Esophagus muscularis mucosa (tissue), 3 donors: ENCODE data around the gene TPH2.

ENCODE experiments used
- CTCF ChIP-seq, 3 experiments: fragments of 200-600 bp in 2 of 3; fragments of 450-650 bp in 1 of 3; sonication (generic) in 2 of 3; IDR thresholded peaks; one replicate each; pipeline ENCODE4 v1.5.1; 2017 to 2019; ENCODE audit warnings: antibody characterized with exemption in 3 of 3, mild to moderate bottlenecking in 2 of 3, moderate library complexity in 1 of 3
- POLR2A ChIP-seq: fragments of 450-650 bp; IDR thresholded peaks from one replicate; pipeline ENCODE4 v1.6.1; 2017; ENCODE audit warnings: antibody characterized with exemption, moderate library complexity, mild to moderate bottlenecking, low read depth
- POLR2AphosphoS5 ChIP-seq, 2 donors: sonication (generic); formaldehyde crosslinking; IDR thresholded peaks; one replicate each; pipeline ENCODE4 v1.6.1; 2017; ENCODE audit warnings: antibody characterized with exemption in 2 of 2

DNA sequence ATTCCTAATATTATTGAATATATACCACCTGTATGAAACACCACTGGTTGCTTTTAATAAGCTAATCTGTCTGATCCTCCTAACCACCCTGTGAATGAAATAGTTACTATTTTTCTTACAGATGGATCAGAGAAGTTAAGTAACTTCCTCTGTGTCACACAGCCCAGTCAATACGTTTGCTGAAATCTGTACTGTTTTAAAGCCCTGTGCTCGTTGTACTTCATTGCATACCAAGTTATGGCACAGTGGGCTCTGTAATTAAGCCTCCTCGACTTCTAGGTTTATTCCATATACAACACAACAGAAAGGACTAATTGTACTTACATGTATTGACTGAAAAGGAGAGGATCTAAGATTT, 137.9 kb downstream of the TPH2 start:
- TF ChIP-seq POLR2A = no peak
- TF ChIP-seq CTCF (IDR thresholded peaks at IDR 0.05) = no peak
- TF ChIP-seq POLR2AphosphoS5 (IDR thresholded peaks at IDR 0.05) = no peak
